Activated CD4-positive, alpha-beta memory T cell treated with anti-CD3 and anti-CD28 coated beads, Interleukin-2, amount 10 ng/mL, durations not matched to agents 7 days and 5 days (primary cell): ENCODE results near the gene LRP1B. TPM values are rescaled to one million over a fixed set of nuclear protein-coding genes. Genes with fewer than 3 reads are reported as not detected.

Experiments used
- CTCF ChIA-PET: fragments of 350-600 bp; sonication (Branson Sonifier 250); formaldehyde crosslinking; loops from one replicate; lab custom pipeline; 2021; ENCODE audit warnings: antibody characterized with exemption, inconsistent platforms; lab: Charles Lee
- POLR2A ChIA-PET: fragments of 350-600 bp; sonication (Branson Sonifier 250); formaldehyde crosslinking; loops from one replicate; lab custom pipeline; 2021; ENCODE audit warnings: antibody characterized with exemption; lab: Charles Lee
- DNase-seq: peaks from one replicate; pipeline ENCODE4 v3.0.0-alpha.2; 2020
- H3K27ac Mint-ChIP-seq: one replicate; pipeline ENCODE4 v1.8.0; 2021; ENCODE audit warnings: mild to moderate bottlenecking, mixed read lengths
- H3K27me3 Mint-ChIP-seq: one replicate; pipeline ENCODE4 v1.8.0; 2021; ENCODE audit warnings: mixed read lengths
- H3K36me3 Mint-ChIP-seq: one replicate; pipeline ENCODE4 v1.8.0; 2021; ENCODE audit warnings: low read depth, mixed read lengths
- H3K4me1 Mint-ChIP-seq: one replicate; pipeline ENCODE4 v1.8.0; 2021; ENCODE audit warnings: mixed read lengths
- H3K4me3 Mint-ChIP-seq: one replicate; pipeline ENCODE4 v1.8.0; 2021; ENCODE audit warnings: mild to moderate bottlenecking, mixed read lengths
- H3K9me3 Mint-ChIP-seq: one replicate; pipeline ENCODE4 v1.8.0; 2021; ENCODE audit warnings: mixed read lengths
- total RNA-seq, 2 experiments: library from RNA; stranded (reverse); gene quantifications; one replicate each; pipeline ENCODE4 v1.2.3, GENCODE V29; 2021

LRP1B gene
- total RNA-seq, 2 experiments from 2014 or later, result not detected

- POLR2A ChIA-PET, result no interaction called here
- Mint-ChIP-seq H3K27me3 (no peaks in the 10 kb centered on the region), H3K4me3 (no peak overlapping the region), H3K27ac (no peak overlapping the region), H3K9me3 (peaks cover 3% of the 10 kb centered on the region), H3K36me3 (no peaks in the 10 kb centered on the region), H3K4me1 (no peaks in the 10 kb centered on the region)
- DNase-seq, result no peak
- CTCF ChIA-PET, result no interaction called here
Observed at GRCh38 chr2:140698636-140699035, 1432.2 kb downstream of the LRP1B start.

DNA sequence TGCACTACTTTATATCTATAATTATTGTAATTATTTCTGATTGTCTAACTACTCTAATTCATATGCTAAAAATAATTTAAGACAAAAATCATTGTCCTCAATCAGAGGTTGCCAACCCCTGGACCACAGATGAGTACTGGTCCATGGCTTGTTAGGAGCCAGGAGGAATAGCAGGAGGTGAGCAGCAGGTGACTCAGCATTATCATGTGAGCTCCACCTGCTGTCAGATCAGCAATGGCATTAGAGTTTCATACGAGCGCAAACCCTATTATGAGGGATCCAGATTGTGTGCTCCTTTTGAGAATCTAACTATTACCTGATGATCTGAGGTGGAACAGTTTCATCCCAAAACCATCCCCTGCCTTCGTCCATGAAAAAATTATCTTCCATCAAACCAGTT, 1434.4 kb downstream of the LRP1B start:
- DNase-seq, result no peak
- no peak overlapping the region for H3K27ac Mint-ChIP-seq
- peaks cover 1% of the 10 kb centered on the region for H3K9me3 Mint-ChIP-seq
- H3K27me3 Mint-ChIP-seq, result no peaks in the 10 kb centered on the region
- H3K36me3 Mint-ChIP-seq, result no peaks in the 10 kb centered on the region
- no peaks in the 10 kb centered on the region for H3K4me1 Mint-ChIP-seq
- ChIA-PET POLR2A (no interaction called here), CTCF (no interaction called here)
- no peak overlapping the region for H3K4me3 Mint-ChIP-seq

DNA sequence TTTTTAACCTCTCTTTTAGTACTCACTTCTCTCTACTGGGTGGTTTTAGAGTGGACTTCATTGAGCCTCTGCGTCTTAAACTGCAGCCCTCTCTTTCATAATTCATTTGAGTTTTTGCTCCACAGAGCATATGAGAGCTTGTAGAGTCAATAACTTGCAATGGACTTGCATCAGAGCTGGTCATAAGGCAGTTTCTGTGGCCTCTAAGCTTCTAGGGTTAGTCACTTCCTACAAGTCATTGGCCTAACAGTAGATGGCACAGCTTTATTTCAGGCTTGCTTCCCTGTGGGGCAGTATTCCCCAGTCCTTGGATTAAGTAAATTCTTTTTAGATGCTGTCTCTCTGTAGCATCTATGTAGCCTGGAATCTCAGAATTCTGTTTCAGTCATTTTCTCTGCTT, 1435.7 kb downstream of the LRP1B start:
- ChIA-PET POLR2A (no interaction called here), CTCF (no interaction called here)
- DNase-seq, result no peak
- Mint-ChIP-seq H3K4me1 (no peaks in the 10 kb centered on the region), H3K36me3 (no peaks in the 10 kb centered on the region), H3K27me3 (no peaks in the 10 kb centered on the region), H3K4me3 (no peak overlapping the region), H3K9me3 (peaks cover 2% of the 10 kb centered on the region), H3K27ac (no peak overlapping the region)

GRCh38 chr2:140687825-140688224, 1443.0 kb downstream of the LRP1B start:
- POLR2A ChIA-PET, result no interaction called here
- no peak overlapping the region for H3K4me3 Mint-ChIP-seq

DNA sequence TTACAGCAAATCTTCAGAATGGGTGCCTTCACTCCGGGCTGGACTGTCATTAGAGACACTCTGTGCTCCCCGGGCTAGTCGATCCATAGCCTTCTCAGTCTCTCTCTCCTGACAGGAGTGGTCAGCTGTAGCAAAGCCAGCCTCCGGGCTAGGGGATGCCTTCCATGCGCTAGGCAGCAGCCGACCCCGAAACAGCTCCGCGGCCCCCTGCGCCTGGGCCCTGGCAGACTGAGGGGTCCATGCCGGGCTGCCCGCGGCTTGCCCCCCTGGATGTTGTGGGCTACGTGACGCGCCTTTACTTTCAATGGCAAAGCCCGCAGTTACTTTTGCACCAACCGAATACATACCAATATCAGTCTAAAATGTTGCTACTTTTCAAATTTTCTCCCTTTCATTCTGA, 1447.2 kb downstream of the LRP1B start:
- Mint-ChIP-seq H3K27me3 (no peaks in the 10 kb centered on the region), H3K36me3 (no peaks in the 10 kb centered on the region), H3K9me3 (no peaks in the 10 kb centered on the region), H3K4me1 (no peaks in the 10 kb centered on the region), H3K27ac (no peak overlapping the region), H3K4me3 (no peak overlapping the region)
- ChIA-PET CTCF (no interaction called here), POLR2A (no interaction called here)
- DNase-seq, result no peak

More at GRCh38 chr2:140687825-140688224, 1443.0 kb downstream of the LRP1B start:
- no peaks in the 10 kb centered on the region for H3K4me1 Mint-ChIP-seq
- H3K9me3 Mint-ChIP-seq, result peaks cover 4% of the 10 kb centered on the region
- no peaks in the 10 kb centered on the region for H3K36me3 Mint-ChIP-seq
- no peak overlapping the region for H3K27ac Mint-ChIP-seq
- no peak for DNase-seq
- no peaks in the 10 kb centered on the region for H3K27me3 Mint-ChIP-seq
- CTCF ChIA-PET, result no interaction called here

DNA sequence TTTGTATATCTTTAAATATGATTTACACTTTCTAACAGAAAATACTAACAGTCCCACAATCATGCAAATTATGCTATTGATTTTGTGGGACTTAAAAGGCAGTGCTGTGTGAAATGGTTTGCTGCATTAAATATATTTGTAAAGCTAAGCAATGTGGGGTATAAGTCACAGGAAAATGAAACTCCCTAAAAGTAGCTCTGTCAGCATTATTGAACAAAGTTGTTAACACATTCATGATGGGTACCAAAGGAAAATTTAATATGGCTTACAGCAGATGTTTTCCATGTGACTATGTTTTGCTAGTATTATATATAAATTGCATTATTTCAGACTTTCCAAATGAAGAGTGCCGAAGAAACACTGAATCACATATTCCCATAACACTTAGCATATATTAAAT, 1450.0 kb downstream of the LRP1B start:
- no peaks in the 10 kb centered on the region for H3K9me3 Mint-ChIP-seq
- H3K36me3 Mint-ChIP-seq, result no peaks in the 10 kb centered on the region
- no peaks in the 10 kb centered on the region for H3K4me1 Mint-ChIP-seq
- DNase-seq, result no peak
- POLR2A ChIA-PET, result no interaction called here
- no peaks in the 10 kb centered on the region for H3K27me3 Mint-ChIP-seq
- no peak overlapping the region for H3K27ac Mint-ChIP-seq
- CTCF ChIA-PET, result no interaction called here
- no peak overlapping the region for H3K4me3 Mint-ChIP-seq

DNA sequence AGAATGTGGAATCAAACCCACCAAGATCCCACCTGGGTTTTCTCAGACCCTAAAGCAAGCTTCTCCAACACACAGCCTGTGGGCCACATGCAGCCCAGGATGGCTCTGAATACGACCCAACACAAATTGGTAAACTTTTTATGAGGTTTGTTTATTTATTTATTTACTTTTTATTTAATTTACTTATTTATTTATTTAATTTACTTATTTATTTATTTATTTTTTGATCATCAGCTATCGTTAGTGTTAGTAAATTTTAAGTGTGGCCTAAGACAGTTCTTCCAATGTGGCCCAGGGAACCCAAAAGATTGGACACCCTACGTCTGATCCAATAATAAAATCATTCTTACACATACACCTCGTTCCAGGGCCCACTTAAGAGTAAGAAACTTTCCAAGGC, 1451.1 kb downstream of the LRP1B start:
- ChIA-PET POLR2A (no interaction called here), CTCF (no interaction called here)
- H3K9me3 Mint-ChIP-seq, result peaks cover 3% of the 10 kb centered on the region
- no peaks in the 10 kb centered on the region for H3K4me1 Mint-ChIP-seq
- no peak overlapping the region for H3K27ac Mint-ChIP-seq
- no peaks in the 10 kb centered on the region for H3K27me3 Mint-ChIP-seq
- no peak for DNase-seq
- H3K36me3 Mint-ChIP-seq, result no peaks in the 10 kb centered on the region
- H3K4me3 Mint-ChIP-seq, result no peak overlapping the region

DNA sequence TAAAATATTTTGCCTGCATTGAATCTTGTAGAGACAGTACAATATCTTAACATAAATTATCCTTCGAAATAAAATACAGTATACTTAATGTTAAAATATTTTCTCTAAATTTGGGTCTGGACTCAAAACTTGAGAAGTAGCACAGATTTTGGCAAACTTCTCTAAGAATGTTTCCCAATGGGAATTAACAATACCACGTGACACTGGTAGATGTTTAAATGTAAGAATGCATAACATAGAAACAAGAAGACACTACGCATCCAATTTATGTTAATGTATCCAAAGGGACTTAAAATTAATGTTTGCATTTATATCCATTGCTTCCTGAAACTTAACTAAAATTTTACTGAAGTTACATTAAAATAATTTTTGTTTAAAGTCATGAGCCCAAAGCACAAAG, 1460.9 kb downstream of the LRP1B start:
- Mint-ChIP-seq H3K9me3 (peaks cover 9% of the 10 kb centered on the region), H3K27ac (no peak overlapping the region), H3K27me3 (no peaks in the 10 kb centered on the region), H3K36me3 (no peaks in the 10 kb centered on the region), H3K4me1 (no peaks in the 10 kb centered on the region), H3K4me3 (no peak overlapping the region)
- CTCF ChIA-PET, result no interaction called here
- POLR2A ChIA-PET, result no interaction called here
- no peak for DNase-seq

- ChIA-PET CTCF (no interaction called here), POLR2A (no interaction called here)
- no peak for DNase-seq
- peaks cover 10% of the 10 kb centered on the region for H3K9me3 Mint-ChIP-seq
- no peak overlapping the region for H3K27ac Mint-ChIP-seq
- H3K36me3 Mint-ChIP-seq, result no peaks in the 10 kb centered on the region
- no peaks in the 10 kb centered on the region for H3K4me1 Mint-ChIP-seq
- no peaks in the 10 kb centered on the region for H3K27me3 Mint-ChIP-seq
- H3K4me3 Mint-ChIP-seq, result no peak overlapping the region
Observed at GRCh38 chr2:140667203-140667602, 1463.6 kb downstream of the LRP1B start.

DNA sequence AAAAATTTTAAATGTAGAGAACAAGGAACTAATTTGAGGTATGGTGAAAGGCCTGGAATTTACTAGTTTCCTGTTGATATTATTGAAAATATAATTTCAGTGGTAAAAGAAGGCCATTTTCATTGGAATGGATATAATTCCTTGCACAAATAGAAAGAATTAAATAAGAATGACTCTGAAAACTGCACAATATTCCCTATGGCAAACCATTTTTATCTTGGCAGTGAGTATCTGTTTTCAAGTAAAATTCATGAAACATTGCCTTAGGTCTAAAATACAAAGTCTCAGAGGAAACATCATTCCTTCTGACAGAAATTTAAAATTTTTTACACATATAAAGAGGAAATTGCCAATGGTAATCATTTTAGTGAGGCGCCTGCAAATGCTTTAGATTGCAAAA, 1468.3 kb downstream of the LRP1B start:
- Mint-ChIP-seq H3K4me1 (no peaks in the 10 kb centered on the region), H3K9me3 (peaks cover 10% of the 10 kb centered on the region), H3K27me3 (no peaks in the 10 kb centered on the region), H3K36me3 (no peaks in the 10 kb centered on the region), H3K27ac (no peak overlapping the region), H3K4me3 (no peak overlapping the region)
- ChIA-PET POLR2A (no interaction called here), CTCF (no interaction called here)
- DNase-seq, result no peak

DNA sequence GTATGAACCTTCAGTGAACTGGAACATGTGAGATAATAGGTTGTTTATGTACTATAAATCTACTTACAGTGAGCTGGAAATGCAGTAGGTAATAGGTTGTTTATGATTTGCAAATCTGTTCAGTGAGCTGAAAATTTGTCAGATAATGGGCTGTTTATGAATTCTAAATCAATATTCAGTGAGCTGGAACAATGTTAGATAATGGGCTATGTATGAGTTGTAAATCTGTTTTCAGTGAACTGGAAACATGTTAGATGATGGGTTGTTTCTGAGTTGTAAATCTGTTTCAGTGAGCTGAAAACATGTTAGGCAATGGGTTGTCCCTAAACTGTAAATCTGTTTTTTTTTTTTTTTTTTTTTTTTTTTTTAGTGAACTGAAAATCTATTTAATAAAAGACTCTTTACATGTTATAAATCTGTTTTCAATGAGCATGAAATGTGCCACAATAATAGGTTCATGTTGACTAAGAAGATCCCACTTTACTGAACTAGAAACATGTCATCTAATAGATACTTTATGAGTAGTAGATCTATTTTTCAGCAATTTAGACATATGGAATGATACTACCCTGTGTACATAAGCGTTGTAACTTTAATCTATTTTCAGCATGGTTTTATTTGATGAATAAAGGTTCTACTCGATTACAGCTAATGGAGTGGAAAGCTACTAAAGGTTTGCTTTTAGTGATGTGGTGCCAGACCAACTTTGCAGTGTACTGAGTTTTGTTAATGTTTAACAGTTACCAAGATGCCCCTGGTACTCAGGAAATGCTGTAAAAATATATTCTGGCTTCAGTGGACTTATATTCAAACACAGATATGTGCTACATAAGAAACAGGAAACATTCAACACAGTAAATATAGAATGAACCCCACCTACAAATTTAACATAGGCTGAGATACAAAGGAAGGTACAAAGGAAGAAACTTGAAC, 1471.8 kb downstream of the LRP1B start:
- H3K4me1 Mint-ChIP-seq, result no peaks in the 10 kb centered on the region
- no peaks in the 10 kb centered on the region for H3K27me3 Mint-ChIP-seq
- no peaks in the 10 kb centered on the region for H3K36me3 Mint-ChIP-seq
- H3K27ac Mint-ChIP-seq, result no peak overlapping the region
- no peak for DNase-seq
- peaks cover 13% of the 10 kb centered on the region for H3K9me3 Mint-ChIP-seq
- CTCF ChIA-PET, result no interaction called here
- no peak overlapping the region for H3K4me3 Mint-ChIP-seq
- POLR2A ChIA-PET, result no interaction called here

DNA sequence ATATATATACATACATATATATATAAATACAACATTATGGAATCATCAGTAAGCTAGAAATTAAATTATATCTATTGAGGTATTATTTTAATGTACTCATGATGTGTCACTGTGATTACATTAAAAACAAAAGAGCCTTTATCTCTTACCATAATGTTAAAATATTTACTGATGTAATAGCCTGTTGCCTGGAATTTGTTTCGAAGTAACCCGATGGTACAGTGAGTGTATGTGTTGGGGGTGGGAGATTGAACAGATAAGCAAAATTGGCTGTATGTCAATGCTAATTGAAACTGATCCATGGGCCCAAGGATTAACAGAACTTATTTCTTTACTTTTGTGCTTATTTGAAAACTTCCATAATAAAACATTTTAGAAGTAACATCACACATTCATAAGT, 1473.2 kb downstream of the LRP1B start:
- Mint-ChIP-seq H3K4me1 (no peaks in the 10 kb centered on the region), H3K4me3 (no peak overlapping the region), H3K27me3 (no peaks in the 10 kb centered on the region), H3K9me3 (peaks cover 8% of the 10 kb centered on the region), H3K36me3 (no peaks in the 10 kb centered on the region), H3K27ac (no peak overlapping the region)
- ChIA-PET CTCF (no interaction called here), POLR2A (no interaction called here)
- DNase-seq, result no peak

DNA sequence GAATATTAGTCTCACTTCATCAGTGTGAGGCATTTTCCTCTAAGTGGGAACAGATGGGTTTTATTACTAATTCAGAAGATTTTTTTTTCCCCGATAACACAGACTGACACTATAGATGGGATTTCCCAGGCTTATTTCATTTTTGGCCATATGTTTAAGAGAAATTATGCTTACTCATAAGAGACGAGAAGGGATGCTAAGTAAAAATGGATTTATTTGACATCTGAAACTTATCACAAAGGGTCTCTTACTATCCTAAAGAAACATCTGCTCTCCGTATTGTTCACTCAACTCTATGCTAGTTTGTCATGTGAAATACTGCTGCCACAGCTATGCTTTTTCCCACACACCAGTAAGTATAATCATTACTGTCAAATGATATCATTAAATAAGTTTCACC, 1476.3 kb downstream of the LRP1B start:
- DNase-seq, result no peak
- CTCF ChIA-PET, result no interaction called here
- Mint-ChIP-seq H3K4me3 (no peak overlapping the region), H3K27ac (no peak overlapping the region), H3K9me3 (peaks cover 8% of the 10 kb centered on the region), H3K36me3 (no peaks in the 10 kb centered on the region), H3K4me1 (no peaks in the 10 kb centered on the region), H3K27me3 (no peaks in the 10 kb centered on the region)
- POLR2A ChIA-PET, result no interaction called here

- H3K4me1 Mint-ChIP-seq, result no peaks in the 10 kb centered on the region
- H3K27ac Mint-ChIP-seq, result no peak overlapping the region
- peaks cover 10% of the 10 kb centered on the region for H3K9me3 Mint-ChIP-seq
- no peak for DNase-seq
- no peaks in the 10 kb centered on the region for H3K27me3 Mint-ChIP-seq
- ChIA-PET POLR2A (no interaction called here), CTCF (no interaction called here)
- H3K4me3 Mint-ChIP-seq, result no peak overlapping the region
- no peaks in the 10 kb centered on the region for H3K36me3 Mint-ChIP-seq
Observed at GRCh38 chr2:140650825-140651224, 1480.0 kb downstream of the LRP1B start.
